Upper lobe of left lung (tissue), 6 donors: ENCODE results near the gene SCARF1. TPM values are rescaled to one million over a fixed set of nuclear protein-coding genes. Genes with fewer than 3 reads are reported as not detected.
A peak's percentile ranks its signal among the peaks of the same experiment; 100 is the strongest.

ENCODE experiments used
- ATAC-seq, 2 donors: fragments of 200-7000 bp; cut with Tn5 transposase; one replicate each; pipeline ENCODE4 v1.9.1; 2022; ENCODE audit warnings: mild to moderate bottlenecking in 2 of 2, moderate library complexity in 2 of 2; ENCODE audit not compliant: low FRiP score in 2 of 2
- DNase-seq, 2 donors: peaks; one replicate each; pipeline ENCODE4 v3.0.0-alpha.2; 2019 to 2020
- H3K27ac ChIP-seq, 4 donors: fragments of 200-600 bp; sonication (generic); one replicate each; pipeline ENCODE4 v1.5.1; 2016 to 2019
- H3K27me3 ChIP-seq, 4 donors: fragments of 200-600 bp; sonication (generic); one replicate each; pipeline ENCODE4 v1.5.1; 2017 to 2019
- H3K36me3 ChIP-seq, 4 donors: fragments of 200-600 bp; sonication (generic); one replicate each; pipeline ENCODE4 v1.5.1; 2016 to 2019
- H3K4me1 ChIP-seq, 4 donors: fragments of 200-600 bp; sonication (generic); one replicate each; pipeline ENCODE4 v1.5.1; 2018 to 2019
- H3K4me3 ChIP-seq, 4 donors: fragments of 200-600 bp; sonication (generic); one replicate each; pipeline ENCODE4 v1.5.1; 2017 to 2019; ENCODE audit warnings: mild to moderate bottlenecking in 2 of 4, moderate library complexity in 1 of 4
- H3K9me3 ChIP-seq, 4 donors: fragments of 200-600 bp; sonication (generic); one replicate each; pipeline ENCODE4 v1.5.1; 2018 to 2019
- CTCF ChIP-seq, 6 experiments: fragments of 450-650 bp in 4 of 6; fragments of 200-600 bp in 2 of 6; sonication (generic) in 2 of 6; IDR thresholded peaks; one replicate each; pipeline ENCODE4 v1.5.1; 2016 to 2019; ENCODE audit warnings: antibody characterized with exemption in 6 of 6
- EP300 ChIP-seq, 4 donors: sonication (generic); formaldehyde crosslinking; IDR thresholded peaks; one replicate each; pipeline ENCODE4 v1.5.1; 2017; ENCODE audit warnings: antibody characterized with exemption in 4 of 4, control low read depth in 2 of 4
- POLR2A ChIP-seq, 4 donors: fragments of 450-650 bp; IDR thresholded peaks; one replicate each; pipeline ENCODE4 v1.5.1; 2016 to 2017; ENCODE audit warnings: antibody characterized with exemption in 4 of 4, mild to moderate bottlenecking in 2 of 4
- POLR2AphosphoS5 ChIP-seq, 2 donors: sonication (generic); formaldehyde crosslinking; IDR thresholded peaks; one replicate each; pipeline ENCODE4 v1.5.1; 2017; ENCODE audit warnings: antibody characterized with exemption in 2 of 2
- WGBS, 2 donors: methylation state at CpG; one replicate each; pipeline ENCODE4 v1.1.5; 2017 to 2018; 5-methylcytosine and 5-hydroxymethylcytosine counted together
- total RNA-seq, 6 donors: library from RNA; depleted of rRNA in 4 of 6; stranded (reverse); fragments of >200 nt in 4 of 6; gene quantifications; one replicate each; pipeline versions ENCODE4 v1.1.0 to v1.2.1, GENCODE V29; 2016 to 2021
- donor health status: DM: no; HTN: no; CAD: no; lungs with moderate emphysema.
- donor health status: DM: no; HTN: yes; CAD: no; lungs with severe emphysema.

SCARF1 gene
- total RNA-seq, 6 donors from 2014 or later = 22.0 to 93.2 (median 55.5) TPM

- no peak for TF ChIP-seq CTCF (IDR thresholded peaks at IDR 0.05)
- DNase-seq = no peak
- no peaks in the 10 kb centered on the region for H3K27me3 ChIP-seq
- peaks cover 0 to 11% (median 1%) of the 10 kb centered on the region in 4 donors for H3K36me3 ChIP-seq
- 68 to 70% methylated on average over 26 to 35 of the region's 35 CpGs for WGBS, 2 donors
- no peaks in the 10 kb centered on the region for H3K9me3 ChIP-seq
- no peak for ATAC-seq
- no peak overlapping the region for H3K4me3 ChIP-seq
- peak overlapping the region in 3 of 4 donors; percentile 23 to 78 (median 53) for H3K27ac ChIP-seq
- peaks cover 5 to 36% (median 18%) of the 10 kb centered on the region in 4 donors for H3K4me1 ChIP-seq
Measured at GRCh38 chr17:1604831-1605528, 40.6 kb downstream of the SCARF1 start.

- Histone ChIP-seq H3K4me1 (peaks cover 0 to 27% (median 13%) of the 10 kb centered on the region in 4 donors), H3K27ac (no peak overlapping the region), H3K36me3 (peaks cover 0 to 8% (median 0%) of the 10 kb centered on the region in 4 donors), H3K27me3 (no peaks in the 10 kb centered on the region), H3K4me3 (no peak overlapping the region), H3K9me3 (no peaks in the 10 kb centered on the region)
- TF ChIP-seq CTCF (IDR thresholded peaks at IDR 0.05) = no peak
- no peak for TF ChIP-seq EP300 (IDR thresholded peaks at IDR 0.05)
- no peak for TF ChIP-seq POLR2AphosphoS5 (IDR thresholded peaks at IDR 0.05)
- no peak for TF ChIP-seq POLR2A (IDR thresholded peaks at IDR 0.05)
- DNase-seq = no peak
- WGBS, 2 donors = 94 to 96% methylated on average over 3 to 14 of the region's 14 CpGs
- no peak for ATAC-seq
Measured at GRCh38 chr17:1601571-1601970, 44.0 kb downstream of the SCARF1 start.

GRCh38 chr17:1598399-1599095 lies 47.0 kb downstream of the SCARF1 start:
- H3K36me3 ChIP-seq = peaks cover 0 to 4% (median 0%) of the 10 kb centered on the region in 4 donors
- H3K27me3 ChIP-seq = no peaks in the 10 kb centered on the region
- peak overlapping the region; percentile 66 to 74 (median 71) for H3K27ac ChIP-seq
- no peaks in the 10 kb centered on the region for H3K9me3 ChIP-seq
- ATAC-seq = no peak
- TF ChIP-seq EP300 (IDR thresholded peaks at IDR 0.05) (no peak), CTCF (IDR thresholded peaks at IDR 0.05) (no peak), POLR2A (IDR thresholded peaks at IDR 0.05) (no peak), POLR2AphosphoS5 (IDR thresholded peaks at IDR 0.05) (no peak)
- H3K4me3 ChIP-seq = no peak overlapping the region
- DNase-seq = no peak
- H3K4me1 ChIP-seq = peaks cover 0 to 6% (median 0%) of the 10 kb centered on the region in 4 donors
- 84 to 91% methylated on average over 8 of the region's 8 CpGs for WGBS, 2 donors

GRCh38 chr17:1597861-1598342 lies 47.6 kb downstream of the SCARF1 start:
- H3K36me3 ChIP-seq = peaks cover 0 to 7% (median under 1%) of the 10 kb centered on the region in 4 donors
- peak overlapping the region; percentile 66 to 74 (median 71) for H3K27ac ChIP-seq
- TF ChIP-seq EP300 (IDR thresholded peaks at IDR 0.05) (no peak), CTCF (IDR thresholded peaks at IDR 0.05) (no peak), POLR2A (IDR thresholded peaks at IDR 0.05) (no peak), POLR2AphosphoS5 (IDR thresholded peaks at IDR 0.05) (peak in 1 of 2 donors; percentile 9)
- no peaks in the 10 kb centered on the region for H3K27me3 ChIP-seq
- peaks cover 0 to 6% (median 0%) of the 10 kb centered on the region in 4 donors for H3K4me1 ChIP-seq
- peak; percentile 23 to 81 for ATAC-seq
- H3K4me3 ChIP-seq = no peak overlapping the region
- no peak for DNase-seq
- 72 to 74% methylated on average over 14 of the region's 14 CpGs for WGBS, 2 donors
- no peaks in the 10 kb centered on the region for H3K9me3 ChIP-seq
